Measurements from ENCODE around the gene CFAP157.
"Not testable (repeated sequence)": the region's sequence is repeated elsewhere in the genome, so short reads cannot be mapped to it uniquely, and the experiment has no call there.

Gene CFAP157

GRCh38 chr9:127746959-127747569 is 40.3 kb downstream of the CFAP157 start:
- H3K9me3 ChIP-seq (ENCODE audit: control insufficient read depth in 2 of 2, low read length in 2 of 2): no peaks in the 10 kb centered on the region
- H3K9ac ChIP-seq (ENCODE audit: low read depth in 1 of 2, low read length in 2 of 2): no peak overlapping the region
- no peak overlapping the region for H3K27ac ChIP-seq (ENCODE audit: low read depth in 2 of 2, low read length in 2 of 2)
- H3K4me1 ChIP-seq (ENCODE audit: control insufficient read depth in 2 of 2, insufficient read depth in 2 of 2, low read length in 2 of 2): no peaks in the 10 kb centered on the region
- H3K27me3 ChIP-seq (ENCODE audit: control insufficient read depth in 2 of 2, insufficient read depth in 2 of 2, low read length in 2 of 2): peaks cover 0 to 12% of the 10 kb centered on the region in 2 donors
- peaks cover 0 to 15% of the 10 kb centered on the region in 2 donors for H3K36me3 ChIP-seq (ENCODE audit: control insufficient read depth in 2 of 2, insufficient read depth in 2 of 2, low read length in 2 of 2)
- no peak overlapping the region for H3K4me3 ChIP-seq (ENCODE audit: low read length in 2 of 2)

GRCh38 chr9:127749090-127749787 is 42.5 kb downstream of the CFAP157 start:
- peaks cover 3 to 13% of the 10 kb centered on the region in 2 donors for H3K27me3 ChIP-seq (ENCODE audit: control insufficient read depth in 2 of 2, insufficient read depth in 2 of 2, low read length in 2 of 2)
- H3K36me3 ChIP-seq (ENCODE audit: control insufficient read depth in 2 of 2, insufficient read depth in 2 of 2, low read length in 2 of 2): peaks cover 0 to 12% of the 10 kb centered on the region in 2 donors
- no peaks in the 10 kb centered on the region for H3K4me1 ChIP-seq (ENCODE audit: control insufficient read depth in 2 of 2, insufficient read depth in 2 of 2, low read length in 2 of 2)
- H3K9me3 ChIP-seq (ENCODE audit: control insufficient read depth in 2 of 2, low read length in 2 of 2): no peaks in the 10 kb centered on the region
- no peak overlapping the region for H3K27ac ChIP-seq (ENCODE audit: low read depth in 2 of 2, low read length in 2 of 2)
- H3K4me3 ChIP-seq (ENCODE audit: low read length in 2 of 2): no peak overlapping the region
- H3K9ac ChIP-seq (ENCODE audit: low read depth in 1 of 2, low read length in 2 of 2): no peak overlapping the region

GRCh38 chr9:127751269-127752054 is 44.7 kb downstream of the CFAP157 start:
- Histone ChIP-seq H3K36me3 (ENCODE audit: control insufficient read depth in 2 of 2, insufficient read depth in 2 of 2, low read length in 2 of 2) (peaks cover 0 to 10% of the 10 kb centered on the region in 2 donors), H3K27me3 (ENCODE audit: control insufficient read depth in 2 of 2, insufficient read depth in 2 of 2, low read length in 2 of 2) (peaks cover 7 to 21% of the 10 kb centered on the region in 2 donors), H3K4me1 (ENCODE audit: control insufficient read depth in 2 of 2, insufficient read depth in 2 of 2, low read length in 2 of 2) (no peaks in the 10 kb centered on the region)

GRCh38 chr9:127753148-127753547 is 46.4 kb downstream of the CFAP157 start:
- Histone ChIP-seq H3K36me3 (ENCODE audit: control insufficient read depth in 2 of 2, insufficient read depth in 2 of 2, low read length in 2 of 2) (peaks cover 0 to 10% of the 10 kb centered on the region in 2 donors), H3K27ac (ENCODE audit: low read depth in 2 of 2, low read length in 2 of 2) (no peak overlapping the region), H3K9me3 (ENCODE audit: control insufficient read depth in 2 of 2, low read length in 2 of 2) (no peaks in the 10 kb centered on the region), H3K27me3 (ENCODE audit: control insufficient read depth in 2 of 2, insufficient read depth in 2 of 2, low read length in 2 of 2) (peaks cover 7 to 16% of the 10 kb centered on the region in 2 donors), H3K4me3 (ENCODE audit: low read length in 2 of 2) (no peak overlapping the region), H3K4me1 (ENCODE audit: control insufficient read depth in 2 of 2, insufficient read depth in 2 of 2, low read length in 2 of 2) (no peaks in the 10 kb centered on the region), H3K9ac (ENCODE audit: low read depth in 1 of 2, low read length in 2 of 2) (no peak overlapping the region)

More at GRCh38 chr9:127751269-127752054, 44.7 kb downstream of the CFAP157 start:
- Histone ChIP-seq H3K4me3 (ENCODE audit: low read length in 2 of 2) (no peak overlapping the region), H3K9ac (ENCODE audit: low read depth in 1 of 2, low read length in 2 of 2) (no peak overlapping the region), H3K9me3 (ENCODE audit: control insufficient read depth in 2 of 2, low read length in 2 of 2) (no peaks in the 10 kb centered on the region), H3K27ac (ENCODE audit: low read depth in 2 of 2, low read length in 2 of 2) (no peak overlapping the region)

- H3K27me3 ChIP-seq (ENCODE audit: control insufficient read depth in 2 of 2, insufficient read depth in 2 of 2, low read length in 2 of 2): peaks cover 7 to 19% of the 10 kb centered on the region in 2 donors
- no peak overlapping the region for H3K4me3 ChIP-seq (ENCODE audit: low read length in 2 of 2)
- peaks cover 0 to 10% of the 10 kb centered on the region in 2 donors for H3K36me3 ChIP-seq (ENCODE audit: control insufficient read depth in 2 of 2, insufficient read depth in 2 of 2, low read length in 2 of 2)
- no peaks in the 10 kb centered on the region for H3K4me1 ChIP-seq (ENCODE audit: control insufficient read depth in 2 of 2, insufficient read depth in 2 of 2, low read length in 2 of 2)
- H3K9ac ChIP-seq (ENCODE audit: low read depth in 1 of 2, low read length in 2 of 2): no peak overlapping the region
- H3K27ac ChIP-seq (ENCODE audit: low read depth in 2 of 2, low read length in 2 of 2): no peak overlapping the region
- no peaks in the 10 kb centered on the region for H3K9me3 ChIP-seq (ENCODE audit: control insufficient read depth in 2 of 2, low read length in 2 of 2)
Observed at GRCh38 chr9:127753622-127754021, 46.8 kb downstream of the CFAP157 start.

- H3K27me3 ChIP-seq (ENCODE audit: control insufficient read depth in 2 of 2, insufficient read depth in 2 of 2, low read length in 2 of 2): peaks cover 7 to 19% of the 10 kb centered on the region in 2 donors
- H3K4me1 ChIP-seq (ENCODE audit: control insufficient read depth in 2 of 2, insufficient read depth in 2 of 2, low read length in 2 of 2): no peaks in the 10 kb centered on the region
- H3K36me3 ChIP-seq (ENCODE audit: control insufficient read depth in 2 of 2, insufficient read depth in 2 of 2, low read length in 2 of 2): peaks cover 0 to 6% of the 10 kb centered on the region in 2 donors
- H3K27ac ChIP-seq (ENCODE audit: low read depth in 2 of 2, low read length in 2 of 2): no peak overlapping the region
- no peaks in the 10 kb centered on the region for H3K9me3 ChIP-seq (ENCODE audit: control insufficient read depth in 2 of 2, low read length in 2 of 2)
- H3K9ac ChIP-seq (ENCODE audit: low read depth in 1 of 2, low read length in 2 of 2): no peak overlapping the region
- no peak overlapping the region for H3K4me3 ChIP-seq (ENCODE audit: low read length in 2 of 2)
Observed at GRCh38 chr9:127754099-127755060, 47.6 kb downstream of the CFAP157 start.

GRCh38 chr9:127755061-127756060 is 48.6 kb downstream of the CFAP157 start:
- H3K4me1 ChIP-seq (ENCODE audit: control insufficient read depth in 2 of 2, insufficient read depth in 2 of 2, low read length in 2 of 2): no peaks in the 10 kb centered on the region
- peaks cover 0 to 3% of the 10 kb centered on the region in 2 donors for H3K36me3 ChIP-seq (ENCODE audit: control insufficient read depth in 2 of 2, insufficient read depth in 2 of 2, low read length in 2 of 2)
- H3K27ac ChIP-seq (ENCODE audit: low read depth in 2 of 2, low read length in 2 of 2): no peak overlapping the region
- no peaks in the 10 kb centered on the region for H3K9me3 ChIP-seq (ENCODE audit: control insufficient read depth in 2 of 2, low read length in 2 of 2)
- H3K9ac ChIP-seq (ENCODE audit: low read depth in 1 of 2, low read length in 2 of 2): no peak overlapping the region
- H3K27me3 ChIP-seq (ENCODE audit: control insufficient read depth in 2 of 2, insufficient read depth in 2 of 2, low read length in 2 of 2): peaks cover 7 to 19% of the 10 kb centered on the region in 2 donors
- no peak overlapping the region for H3K4me3 ChIP-seq (ENCODE audit: low read length in 2 of 2)

GRCh38 chr9:127756233-127756632 is 49.4 kb downstream of the CFAP157 start:
- Histone ChIP-seq H3K4me3 (ENCODE audit: low read length in 2 of 2) (no peak overlapping the region), H3K27ac (ENCODE audit: low read depth in 2 of 2, low read length in 2 of 2) (no peak overlapping the region), H3K4me1 (ENCODE audit: control insufficient read depth in 2 of 2, insufficient read depth in 2 of 2, low read length in 2 of 2) (no peaks in the 10 kb centered on the region), H3K27me3 (ENCODE audit: control insufficient read depth in 2 of 2, insufficient read depth in 2 of 2, low read length in 2 of 2) (peaks cover 7 to 19% of the 10 kb centered on the region in 2 donors), H3K9me3 (ENCODE audit: control insufficient read depth in 2 of 2, low read length in 2 of 2) (no peaks in the 10 kb centered on the region), H3K36me3 (ENCODE audit: control insufficient read depth in 2 of 2, insufficient read depth in 2 of 2, low read length in 2 of 2) (no peaks in the 10 kb centered on the region), H3K9ac (ENCODE audit: low read depth in 1 of 2, low read length in 2 of 2) (no peak overlapping the region)

GRCh38 chr9:127756776-127757175 is 50.0 kb downstream of the CFAP157 start:
- H3K36me3 ChIP-seq (ENCODE audit: control insufficient read depth in 2 of 2, insufficient read depth in 2 of 2, low read length in 2 of 2); H3K4me1 ChIP-seq (ENCODE audit: control insufficient read depth in 2 of 2, insufficient read depth in 2 of 2, low read length in 2 of 2); H3K9me3 ChIP-seq (ENCODE audit: control insufficient read depth in 2 of 2, low read length in 2 of 2); H3K4me3 ChIP-seq (ENCODE audit: low read length in 2 of 2); H3K27ac ChIP-seq (ENCODE audit: low read depth in 2 of 2, low read length in 2 of 2); H3K9ac ChIP-seq (ENCODE audit: low read depth in 1 of 2, low read length in 2 of 2): not testable (repeated sequence)
- peaks cover 7 to 19% of the 10 kb centered on the region in 2 donors for H3K27me3 ChIP-seq (ENCODE audit: control insufficient read depth in 2 of 2, insufficient read depth in 2 of 2, low read length in 2 of 2)

All from mucosa of rectum (tissue), 2 donors.